ENCODE measurements around the gene SPATA9.

Gene SPATA9

DNA sequence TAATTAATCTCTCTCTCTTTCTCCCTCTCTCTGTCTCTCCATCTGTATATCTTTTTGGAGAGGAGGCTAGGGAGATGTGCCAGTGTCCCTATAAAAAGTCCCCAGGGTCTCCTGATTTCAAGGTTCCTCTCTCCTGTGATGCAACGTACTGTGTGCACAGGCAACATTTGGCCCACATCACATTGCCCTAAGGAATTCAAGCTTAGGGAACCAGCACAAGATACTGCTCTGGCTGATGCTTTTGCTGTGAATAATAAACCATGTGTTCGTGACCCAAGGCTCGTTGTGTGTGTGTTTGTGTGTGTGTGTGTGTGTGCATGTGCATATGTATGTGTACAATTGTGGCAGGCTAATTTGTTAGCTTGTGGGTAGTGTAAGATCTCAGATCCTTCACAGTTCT is 9.7 kb downstream of the SPATA9 start:
- DNase-seq: no peak

GRCh38 chr5:95672641-95673040 is 10.2 kb downstream of the SPATA9 start:
- DNase-seq: no peak

DNA sequence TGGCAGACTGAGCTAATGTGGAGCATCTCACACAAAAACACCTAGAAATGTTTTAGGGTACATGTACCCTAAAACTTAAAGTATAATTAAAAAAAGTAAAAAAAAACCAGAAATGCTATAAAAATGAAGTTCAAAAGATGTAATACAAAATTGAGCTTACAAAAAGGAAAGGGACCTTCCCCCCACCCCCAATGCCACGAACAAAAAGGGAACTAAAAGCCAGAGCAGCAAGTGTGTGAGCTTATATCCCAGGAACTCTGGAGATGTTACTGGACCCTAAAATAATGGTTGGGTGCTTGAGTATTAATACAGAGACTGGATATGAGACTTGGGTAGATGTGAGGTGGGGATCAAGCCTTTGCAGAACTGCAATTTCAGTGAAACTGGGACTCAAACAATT is 11.0 kb downstream of the SPATA9 start:
- DNase-seq: no peak

DNA sequence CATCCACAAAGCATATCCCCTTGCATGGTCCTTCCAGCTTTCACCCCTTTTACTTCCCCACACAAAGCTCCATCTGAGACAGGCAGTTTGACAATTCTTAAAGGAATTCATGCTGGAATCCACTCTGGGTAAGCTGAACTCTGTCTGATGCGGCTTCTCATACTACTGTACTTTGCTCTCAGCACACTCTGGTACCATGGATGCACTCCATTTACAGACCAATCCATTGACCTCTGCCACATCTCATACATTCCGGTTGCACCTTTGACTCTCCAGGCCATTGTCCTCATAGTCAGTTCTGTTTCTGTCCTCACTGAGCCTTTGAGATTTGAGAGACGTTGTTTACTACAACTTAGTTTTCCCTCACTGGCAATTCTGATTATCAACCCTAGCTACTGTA is 12.2 kb downstream of the SPATA9 start:
- no peak for DNase-seq

DNA sequence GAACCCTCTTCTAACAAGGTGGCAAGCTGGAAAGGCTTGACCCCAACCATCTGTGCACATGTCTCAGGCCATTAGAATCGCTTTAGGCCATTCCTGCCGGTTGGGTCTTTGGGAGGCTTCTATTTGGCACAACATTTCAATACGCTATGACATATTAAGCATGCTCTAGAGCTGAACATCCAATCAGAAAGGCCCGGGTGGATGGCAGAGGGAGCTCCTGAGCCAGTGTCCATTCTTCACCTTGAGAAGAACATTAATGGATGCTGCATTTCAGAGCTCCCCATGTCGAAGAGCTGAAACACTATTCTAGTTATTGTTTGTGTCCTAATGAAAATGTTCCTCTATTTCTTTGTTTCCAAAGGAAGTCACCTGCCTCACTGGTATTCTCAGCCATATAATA is 12.8 kb downstream of the SPATA9 start:
- no peak for DNase-seq

- no peak for DNase-seq
Measured at GRCh38 chr5:95669540-95669939, 13.3 kb downstream of the SPATA9 start.

GRCh38 chr5:95668728-95669127 is 14.1 kb downstream of the SPATA9 start:
- no peak for DNase-seq

- DNase-seq: no peak
Measured at GRCh38 chr5:95668216-95668615, 14.6 kb downstream of the SPATA9 start.

GRCh38 chr5:95667678-95668077 is 15.1 kb downstream of the SPATA9 start:
- no peak for DNase-seq

GRCh38 chr5:95667061-95667618 is 15.7 kb downstream of the SPATA9 start:
- no peak for DNase-seq

- no peak for DNase-seq
Measured at GRCh38 chr5:95664204-95664786, 18.5 kb downstream of the SPATA9 start.

- no peak for DNase-seq
Measured at GRCh38 chr5:95662946-95663345, 19.8 kb downstream of the SPATA9 start.

- DNase-seq: no peak
Measured at GRCh38 chr5:95660060-95660459, 22.7 kb downstream of the SPATA9 start.

DNA sequence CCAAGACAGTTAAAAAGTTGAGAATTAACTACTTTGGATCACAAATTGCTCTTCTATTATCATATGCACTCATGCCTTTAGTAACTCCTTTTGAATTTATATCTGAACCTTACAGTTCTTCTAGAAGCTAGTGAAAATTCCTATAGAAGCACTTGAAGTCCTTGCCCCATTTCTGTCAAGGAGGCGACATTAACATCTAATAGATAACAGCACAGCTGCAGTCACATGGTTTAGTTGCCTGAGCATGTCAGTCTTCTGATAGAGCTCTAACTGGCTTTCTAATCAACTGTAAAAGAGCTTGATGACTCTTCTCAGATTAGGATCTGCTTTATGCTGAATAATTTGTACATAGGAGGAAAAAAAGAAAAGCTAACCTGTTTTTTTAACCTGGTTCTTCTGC is 27.2 kb downstream of the SPATA9 start:
- DNase-seq: no peak

DNA sequence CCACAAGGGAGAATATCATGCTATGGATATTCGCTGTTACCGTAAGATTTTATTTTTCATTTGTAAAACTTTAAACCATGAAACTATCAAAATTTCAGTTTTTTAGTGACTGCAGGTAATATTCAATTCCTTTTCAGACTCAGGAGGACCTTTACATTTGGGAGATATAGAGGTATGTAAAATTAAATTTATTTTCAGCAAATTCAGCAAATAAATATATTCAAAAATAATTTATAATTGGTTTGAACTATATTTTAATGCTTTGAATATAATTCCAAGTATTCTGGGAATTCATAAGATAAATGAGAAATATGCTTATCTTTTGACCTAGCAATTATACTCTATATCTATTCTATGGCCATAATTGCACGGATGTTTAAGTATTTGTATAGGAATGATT is 28.6 kb downstream of the SPATA9 start:
- no peak for DNase-seq

GRCh38 chr5:95652849-95653248 is 29.9 kb downstream of the SPATA9 start:
- DNase-seq: no peak

- DNase-seq: no peak
Measured at GRCh38 chr5:95649842-95650620, 32.8 kb downstream of the SPATA9 start.

- DNase-seq: no peak
Measured at GRCh38 chr5:95649274-95649673, 33.5 kb downstream of the SPATA9 start.

DNA sequence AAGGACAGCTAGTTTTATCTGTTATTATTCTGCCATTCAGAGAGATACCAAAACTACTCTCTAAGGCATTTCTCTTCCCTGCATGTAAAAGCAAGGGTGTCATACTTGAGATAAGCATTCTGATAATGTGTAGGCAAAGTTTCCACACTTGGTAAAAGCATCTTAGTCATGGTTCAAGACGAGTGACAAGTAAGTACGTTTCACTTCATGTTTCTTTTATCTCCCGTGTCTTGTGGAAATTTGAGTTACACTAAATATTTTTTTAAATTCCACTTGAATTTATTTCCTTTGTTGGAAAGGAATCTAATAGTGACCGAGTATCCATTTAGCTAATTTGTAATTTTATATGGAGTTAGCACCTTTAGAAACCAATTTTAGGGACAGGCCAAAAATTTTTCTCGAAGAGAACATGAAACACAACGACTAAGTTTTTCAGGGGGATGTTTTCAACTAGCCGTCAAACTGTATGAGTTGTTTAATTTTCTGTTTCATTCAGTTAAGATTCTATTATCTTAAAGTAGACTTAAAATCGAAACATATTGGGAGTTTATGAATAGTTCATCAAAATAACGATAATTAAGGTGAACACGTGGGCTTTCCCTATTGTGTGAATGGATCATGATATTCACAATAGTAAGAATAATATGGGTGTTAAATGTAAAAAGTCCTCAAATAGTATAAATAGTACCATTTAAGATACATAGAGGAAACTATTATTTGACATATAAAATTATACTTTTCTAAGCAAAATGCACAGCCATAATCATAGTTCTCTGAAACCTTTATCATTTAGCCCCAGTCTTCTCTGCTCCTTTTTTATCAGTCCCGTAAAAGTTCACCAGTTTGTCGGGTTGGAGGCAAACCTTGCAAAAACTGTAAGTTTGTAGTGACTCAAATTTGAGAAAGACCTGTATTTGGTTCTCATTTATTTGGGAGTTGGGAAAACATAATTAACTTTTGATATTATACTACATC is 34.6 kb downstream of the SPATA9 start:
- no peak for DNase-seq

DNA sequence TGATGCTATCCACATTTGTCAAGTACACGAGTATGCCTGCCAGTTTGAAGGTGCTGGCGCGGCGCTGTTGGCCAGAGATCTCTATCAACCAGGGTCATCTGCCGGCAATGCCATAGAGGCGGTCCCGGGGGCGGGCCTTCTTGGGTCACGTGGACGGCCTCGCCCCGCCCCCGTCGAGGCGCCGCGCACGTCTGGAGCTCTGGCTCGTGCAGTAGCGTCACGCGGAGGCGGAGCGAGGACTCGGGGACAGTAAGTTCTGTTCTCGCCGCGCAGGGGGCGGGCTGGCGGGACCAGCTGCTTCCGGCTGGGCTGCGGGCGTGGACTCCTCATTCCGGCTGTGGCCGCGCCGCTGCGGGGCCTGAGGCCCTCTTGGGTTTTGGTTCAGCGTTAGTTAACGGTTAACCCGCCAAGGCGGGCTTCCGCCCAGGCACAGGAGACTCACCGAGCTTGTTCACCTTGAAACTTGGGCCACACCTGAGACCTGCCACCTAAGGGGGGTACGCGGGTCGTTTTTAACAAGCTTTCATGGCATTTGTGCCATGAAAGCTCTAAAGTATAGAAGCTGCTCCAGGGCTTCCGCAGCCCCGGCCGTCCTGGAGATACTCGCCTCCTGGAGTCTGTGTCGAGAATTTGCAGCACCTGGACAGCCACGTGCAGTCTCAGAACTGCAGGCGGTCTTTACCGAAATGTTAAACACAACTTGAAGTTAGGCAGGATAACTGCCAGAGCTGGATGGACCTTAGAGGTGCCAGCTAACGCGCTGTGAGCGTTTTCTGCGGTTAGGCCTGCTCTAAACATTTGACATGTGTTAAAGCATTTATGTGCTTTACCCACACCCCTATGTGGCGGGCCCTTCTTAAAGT is 36.0 kb downstream of the SPATA9 start, which contains the start of gene RFESD:
TSS of gene RFESD (plus strand) at position 209 of the 863 bp plus-strand sequence. CDS start 5,495 bp downstream, outside the sequence.
- peak; percentile 92 for DNase-seq

GRCh38 chr5:95646226-95646568 is 36.6 kb downstream of the SPATA9 start:
- peak; percentile 7 for DNase-seq
